ENCODE measurements around the gene AATK. TPM values are rescaled to one million over a fixed set of nuclear protein-coding genes. Genes with fewer than 3 reads are reported as not detected.

The AATK gene
- total and polyA plus RNA-seq, 10 of the 15 experiments (the other 5 are each of a cell fraction or from before 2014, with no cell fraction given) = 0.04 TPM; not detected in 9

- Histone ChIP-seq H3K4me1 (ENCODE audit: control insufficient read depth, insufficient read depth, low read length) (no peaks in the 10 kb centered on the region), H4K20me1 (ENCODE audit: control insufficient read depth, insufficient read depth) (no peaks in the 10 kb centered on the region), H3K4me2 (ENCODE audit: control insufficient read depth, insufficient read depth) (no peak overlapping the region), H3K9me3 (replicated peaks; ENCODE audit: control insufficient read depth, insufficient read depth, low read length) (no peaks in the 10 kb centered on the region), H3K79me2 (ENCODE audit: control insufficient read depth, insufficient read depth, low read length) (no peaks in the 10 kb centered on the region), H3K4me3 (no peak overlapping the region), H2AFZ (ENCODE audit: control insufficient read depth, low read depth, low read length) (no peak overlapping the region), H3K27me3 (replicated peaks in 1 of 2; ENCODE audit: control insufficient read depth in 2 of 2, insufficient read depth in 2 of 2, low read length in 1 of 2) (no peaks in the 10 kb centered on the region), H3K27ac (ENCODE audit: control insufficient read depth, insufficient read depth) (no peak overlapping the region), H3K36me3 (ENCODE audit: control insufficient read depth in 2 of 2, insufficient read depth in 2 of 2, low read length in 1 of 2) (peaks cover 0 to 12% of the 10 kb centered on the region in 2 experiments; a peak in 2 of 4 replicates), H3K9ac (ENCODE audit: control insufficient read depth, insufficient read depth, low read length) (no peak overlapping the region)
- 59% methylated on average over 14 of the region's 14 CpGs for WGBS (ENCODE audit: insufficient coverage, insufficient replicate concordance, low lambda C conversion rate, missing lambda C conversion rate)
- ChIA-PET CTCF (interaction anchor here (0.6 kb wide), 1 partner anchor 11 kb away, joined by 4 read pairs; no protein-coding TSS in a partner anchor), RAD21 (ENCODE audit: unreplicated experiment) (no interaction called here), POLR2A (no interaction called here), SMC1A (ENCODE audit: uncharacterized antibody, unreplicated experiment) (no interaction called here)
- no peak for ATAC-seq
- TF ChIP-seq NR2C2 (IDR thresholded peaks at IDR 0.05; ENCODE audit: borderline replicate concordance, control insufficient read depth, insufficient read length, low read depth) (no peak), ATF2 (IDR thresholded peaks at IDR 0.05; ENCODE audit: low read length) (no peak), EGR1 (IDR thresholded peaks at IDR 0.05; ENCODE audit: borderline replicate concordance in 1 of 2, low read depth in 2 of 2, low read length in 2 of 2) (peak in 1 of 2 experiments; percentile 55; a peak in 1 of 3 replicates)
- no TSS peak for BruUV-seq (replicated peaks)
- intact Hi-C loops (cut with micrococcal nuclease; ENCODE audit: unreplicated experiment) (no loop called here), in situ Hi-C loops (cut with MboI) (no loop called here)
- FAIRE-seq = no peak
- DNase-seq (ENCODE audit: low read depth, low spot score) = no peak
Observed at GRCh38 chr17:81210868-81211267, 44.8 kb upstream of the AATK start.

GRCh38 chr17:81210466-81210865 lies 44.4 kb upstream of the AATK start:
- H3K27ac ChIP-seq (ENCODE audit: control insufficient read depth, insufficient read depth) = no peak overlapping the region
- POLR2A ChIA-PET = no interaction called here

More at GRCh38 chr17:81210466-81210865, 44.4 kb upstream of the AATK start:
- FAIRE-seq (no peak), ATAC-seq (no peak), DNase-seq (ENCODE audit: low read depth, low spot score) (no peak)
- TF ChIP-seq EED (IDR thresholded peaks at IDR 0.05; ENCODE audit: low read depth) (no peak), TCF12 (IDR thresholded peaks at IDR 0.05; ENCODE audit: low read depth, low read length) (no peak), RBBP5 (conservative IDR thresholded peaks at IDR 0.05) (no peak), ELK1 (IDR thresholded peaks at IDR 0.05; ENCODE audit: low read depth, low read length) (no peak), CHD1 (IDR thresholded peaks at IDR 0.05; ENCODE audit: low read depth, low read length) (no peak)
- no peak overlapping the region for H2AFZ ChIP-seq (ENCODE audit: control insufficient read depth, low read depth, low read length)
- peaks cover 0 to 12% of the 10 kb centered on the region in 2 experiments; a peak in 2 of 4 replicates for H3K36me3 ChIP-seq (ENCODE audit: control insufficient read depth in 2 of 2, insufficient read depth in 2 of 2, low read length in 1 of 2)
- H3K9ac ChIP-seq (ENCODE audit: control insufficient read depth, insufficient read depth, low read length) = no peak overlapping the region
- H3K4me2 ChIP-seq (ENCODE audit: control insufficient read depth, insufficient read depth) = no peak overlapping the region
- H3K9me3 ChIP-seq (replicated peaks; ENCODE audit: control insufficient read depth, insufficient read depth, low read length) = no peaks in the 10 kb centered on the region
- intact Hi-C loops (cut with micrococcal nuclease; ENCODE audit: unreplicated experiment) (no loop called here), in situ Hi-C loops (cut with MboI) (no loop called here)
- ChIA-PET SMC1A (ENCODE audit: uncharacterized antibody, unreplicated experiment) (no interaction called here), RAD21 (ENCODE audit: unreplicated experiment) (no interaction called here), CTCF (no interaction called here)
- no peaks in the 10 kb centered on the region for H3K4me1 ChIP-seq (ENCODE audit: control insufficient read depth, insufficient read depth, low read length)
- 89% methylated on average over 10 of the region's 10 CpGs for WGBS (ENCODE audit: insufficient coverage, insufficient replicate concordance, low lambda C conversion rate, missing lambda C conversion rate)
- BruUV-seq (replicated peaks) = no TSS peak
- no peaks in the 10 kb centered on the region for H3K79me2 ChIP-seq (ENCODE audit: control insufficient read depth, insufficient read depth, low read length)
- H4K20me1 ChIP-seq (ENCODE audit: control insufficient read depth, insufficient read depth) = no peaks in the 10 kb centered on the region
- no peaks in the 10 kb centered on the region for H3K27me3 ChIP-seq (replicated peaks in 1 of 2; ENCODE audit: control insufficient read depth in 2 of 2, insufficient read depth in 2 of 2, low read length in 1 of 2)
- no peak overlapping the region for H3K4me3 ChIP-seq

Measured in GM12878 (cell line).